Measurements from ENCODE around the gene GTPBP10.
A peak's percentile ranks its signal among the peaks of the same experiment; 100 is the strongest.
"Not testable (repeated sequence)": the region's sequence is repeated elsewhere in the genome, so short reads cannot be mapped to it uniquely, and the experiment has no call there.

The GTPBP10 gene

GRCh38 chr7:90346336-90347125 lies at the start of gene GTPBP10:
GTPBP10 (plus strand) TSS chr7:90346716; CDS start chr7:90346742, 26 bp downstream.
- DNase-seq = peak; percentile 18

GRCh38 chr7:90298145-90299038 lies 48.1 kb upstream of the GTPBP10 start:
- DNase-seq = no peak

GRCh38 chr7:90303241-90303640 lies 43.3 kb upstream of the GTPBP10 start:
- DNase-seq = no peak

- no peak for DNase-seq
Measured at GRCh38 chr7:90309872-90310271, 36.6 kb upstream of the GTPBP10 start.

- DNase-seq = no peak
Measured at GRCh38 chr7:90311175-90311574, 35.3 kb upstream of the GTPBP10 start.

- DNase-seq = no peak
Measured at GRCh38 chr7:90312745-90313144, 33.8 kb upstream of the GTPBP10 start.

GRCh38 chr7:90313907-90314306 lies 32.6 kb upstream of the GTPBP10 start:
- DNase-seq = no peak

- no peak for DNase-seq
Measured at GRCh38 chr7:90320014-90320413, 26.5 kb upstream of the GTPBP10 start.

GRCh38 chr7:90320418-90320800 lies 26.1 kb upstream of the GTPBP10 start:
- DNase-seq = no peak

- DNase-seq = no peak
Measured at GRCh38 chr7:90320801-90321494, 25.6 kb upstream of the GTPBP10 start, which contains the start of gene FAM237B. FAM237B (minus strand) TSS chr7:90321304; CDS start chr7:90319748, 1,556 bp downstream.

- no peak for DNase-seq
Measured at GRCh38 chr7:90322837-90323236, 23.7 kb upstream of the GTPBP10 start.

- no peak for DNase-seq
Measured at GRCh38 chr7:90326500-90326899, 20.0 kb upstream of the GTPBP10 start.

- no peak for DNase-seq
Measured at GRCh38 chr7:90334193-90334843, 12.2 kb upstream of the GTPBP10 start.

- DNase-seq = not testable (repeated sequence)
Measured at GRCh38 chr7:90334926-90335325, 11.6 kb upstream of the GTPBP10 start.

GRCh38 chr7:90337106-90337505 lies 9.4 kb upstream of the GTPBP10 start:
- DNase-seq = no peak

GRCh38 chr7:90345016-90345415 lies 1.5 kb upstream of the GTPBP10 start:
- no peak for DNase-seq

GRCh38 chr7:90345595-90346335 lies 751 bp upstream of the GTPBP10 start:
- DNase-seq = no peak

GRCh38 chr7:90347759-90348158 lies 1.2 kb downstream of the GTPBP10 start:
- DNase-seq = no peak

GRCh38 chr7:90349305-90349704 lies 2.8 kb downstream of the GTPBP10 start:
- no peak for DNase-seq

- not testable (repeated sequence) for DNase-seq
Measured at GRCh38 chr7:90350032-90350431, 3.5 kb downstream of the GTPBP10 start.

- no peak for DNase-seq
Measured at GRCh38 chr7:90351987-90352386, 5.5 kb downstream of the GTPBP10 start.

GRCh38 chr7:90383422-90383821 lies 36.9 kb downstream of the GTPBP10 start:
- DNase-seq = no peak

Measured in cortex of kidney (tissue), 1 donor.